Breast epithelium (tissue), 3 donors: Measurements from ENCODE around the gene ADGRG1.

ENCODE experiments used
- CTCF ChIP-seq, 3 donors: fragments of 450-650 bp; IDR thresholded peaks; one replicate each; pipeline ENCODE4 v1.5.1; 2016 to 2017; ENCODE audit warnings: antibody characterized with exemption in 3 of 3, mild to moderate bottlenecking in 3 of 3, moderate library complexity in 3 of 3
- POLR2A ChIP-seq: fragments of 450-650 bp; IDR thresholded peaks from one replicate; pipeline ENCODE4 v1.6.1; 2016; ENCODE audit warnings: antibody characterized with exemption, mild to moderate bottlenecking, moderate library complexity

- TF ChIP-seq CTCF (IDR thresholded peaks at IDR 0.05) (no peak), POLR2A (no peak)
Observed at GRCh38 chr16:57685633-57686032, 57.2 kb downstream of the ADGRG1 start.
